ENCODE data around the gene PDGFB.

DNA sequence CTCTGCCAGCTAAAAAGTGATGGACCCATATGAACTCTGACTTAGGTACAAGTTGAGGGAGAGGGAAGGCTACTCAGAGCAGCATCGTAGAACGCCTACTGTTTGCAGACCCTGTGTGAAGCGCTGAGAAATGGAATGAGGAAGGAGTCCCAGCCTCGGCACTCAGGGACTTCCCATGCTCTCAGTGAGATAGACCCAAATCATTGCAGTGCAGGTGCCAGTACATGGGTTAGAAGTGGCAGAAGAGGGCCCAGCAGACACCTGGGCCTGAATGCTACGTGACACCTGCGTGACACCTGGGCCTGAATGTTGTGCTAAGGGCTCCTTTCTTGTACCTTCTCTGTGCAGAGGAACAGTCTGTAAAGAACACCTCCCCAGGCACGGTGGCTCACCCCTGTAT lies 2.6 kb upstream of the PDGFB start:
- no peak for TF ChIP-seq ATF1 (CRISPR knock-in tag; IDR thresholded peaks at IDR 0.05)
- TF ChIP-seq ATF1 (tag; IDR thresholded peaks at IDR 0.05), result no peak
- TF ChIP-seq DPF2 (IDR thresholded peaks at IDR 0.05), result no peak
- no peak for TF ChIP-seq ZNF699 (CRISPR knock-in tag; IDR thresholded peaks at IDR 0.05; ENCODE audit: insufficient replicate concordance)
- no peak for TF ChIP-seq ETV6 (IDR thresholded peaks at IDR 0.05; ENCODE audit: borderline replicate concordance in 1 of 2, low read depth in 2 of 2, low read length in 1 of 2)
- no peak for TF ChIP-seq ETV6 (CRISPR knock-in tag; IDR thresholded peaks at IDR 0.05; ENCODE audit: borderline replicate concordance)
- TF ChIP-seq, protein P1, sequence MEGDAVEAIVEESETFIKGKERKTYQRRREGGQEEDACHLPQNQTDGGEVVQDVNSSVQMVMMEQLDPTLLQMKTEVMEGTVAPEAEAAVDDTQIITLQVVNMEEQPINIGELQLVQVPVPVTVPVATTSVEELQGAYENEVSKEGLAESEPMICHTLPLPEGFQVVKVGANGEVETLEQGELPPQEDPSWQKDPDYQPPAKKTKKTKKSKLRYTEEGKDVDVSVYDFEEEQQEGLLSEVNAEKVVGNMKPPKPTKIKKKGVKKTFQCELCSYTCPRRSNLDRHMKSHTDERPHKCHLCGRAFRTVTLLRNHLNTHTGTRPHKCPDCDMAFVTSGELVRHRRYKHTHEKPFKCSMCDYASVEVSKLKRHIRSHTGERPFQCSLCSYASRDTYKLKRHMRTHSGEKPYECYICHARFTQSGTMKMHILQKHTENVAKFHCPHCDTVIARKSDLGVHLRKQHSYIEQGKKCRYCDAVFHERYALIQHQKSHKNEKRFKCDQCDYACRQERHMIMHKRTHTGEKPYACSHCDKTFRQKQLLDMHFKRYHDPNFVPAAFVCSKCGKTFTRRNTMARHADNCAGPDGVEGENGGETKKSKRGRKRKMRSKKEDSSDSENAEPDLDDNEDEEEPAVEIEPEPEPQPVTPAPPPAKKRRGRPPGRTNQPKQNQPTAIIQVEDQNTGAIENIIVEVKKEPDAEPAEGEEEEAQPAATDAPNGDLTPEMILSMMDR (IDR thresholded peaks at IDR 0.05 in 2 of 3, conservative IDR thresholded peaks at IDR 0.05 in 1 of 3; ENCODE audit: insufficient read depth in 2 of 3, low read depth in 1 of 3, low read length in 3 of 3), result no peak

Data from K562 (cell line).